ENCODE data around the gene OR5D14. TPM values are rescaled to one million over a fixed set of nuclear protein-coding genes. Genes with fewer than 3 reads are reported as not detected.

OR5D14 gene
- total RNA-seq, result not detected in 2 replicates

DNA sequence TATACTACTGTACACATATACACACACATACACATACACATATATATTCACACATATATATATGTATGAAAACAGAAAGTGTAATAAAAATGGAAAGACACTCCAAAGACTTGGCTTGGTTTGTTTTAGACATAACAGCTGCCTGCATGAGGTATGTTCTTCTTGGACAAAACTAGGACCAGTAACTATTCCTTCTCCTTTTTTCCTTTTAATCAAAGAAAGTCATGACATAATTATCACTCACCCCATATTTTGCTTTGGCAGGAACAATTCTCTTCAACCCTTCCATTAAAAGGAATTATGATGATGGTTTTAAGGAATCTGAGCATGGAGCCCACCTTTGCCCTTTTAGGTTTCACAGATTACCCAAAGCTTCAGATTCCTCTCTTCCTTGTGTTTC is at the start of gene OR5D14:
Gene OR5D14, plus strand, starts transcription at position 301 of the 400 bp plus-strand sequence. Its CDS starts 0 bp downstream, at position 301.

GRCh38 chr11:55773138-55773537 is 22.2 kb upstream of the OR5D14 start, which contains the start of gene OR5D13:
Gene OR5D13, plus strand, starts transcription at chr11:55773438. Its CDS starts 0 bp downstream, at chr11:55773438.

DNA sequence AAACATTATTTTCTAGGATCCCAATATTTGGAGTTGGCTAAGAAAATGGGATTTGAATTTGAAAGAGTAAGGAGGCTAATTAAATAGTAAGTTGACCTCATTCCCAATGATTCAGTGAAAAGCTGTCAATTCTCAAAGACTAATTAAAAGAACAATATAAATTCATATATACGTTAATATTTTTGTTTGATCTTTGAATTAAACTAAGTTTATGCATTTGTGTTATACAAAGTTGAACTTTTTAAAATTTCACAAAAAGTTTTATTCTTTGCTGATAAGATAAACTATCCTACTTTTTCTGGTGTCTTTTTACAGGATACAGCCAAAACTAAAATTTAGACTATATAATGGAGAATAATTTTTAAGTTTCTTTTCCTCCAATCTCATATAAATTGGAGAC is 15.7 kb downstream of the OR5D14 start, which contains the start of gene OR5L1:
Gene OR5L1, plus strand, starts transcription at position 301 of the 400 bp plus-strand sequence. CDS start 100 bp downstream, outside the sequence.

DNA sequence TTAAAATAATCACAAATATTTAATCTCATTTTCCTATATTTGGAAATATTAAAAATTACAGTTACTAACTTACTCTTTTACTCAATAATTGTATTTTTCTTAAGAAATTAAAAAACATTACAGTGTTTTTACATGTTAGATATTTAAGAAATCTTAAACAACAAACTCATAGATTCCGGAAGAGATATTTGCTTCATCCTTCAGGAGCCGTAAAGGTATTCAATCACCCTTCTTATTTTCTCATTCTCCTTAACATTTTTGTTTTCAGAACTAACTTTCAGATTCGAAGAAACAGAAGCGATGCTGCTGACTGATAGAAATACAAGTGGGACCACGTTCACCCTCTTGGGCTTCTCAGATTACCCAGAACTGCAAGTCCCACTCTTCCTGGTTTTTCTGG is 24.0 kb downstream of the OR5D14 start, which contains the start of gene OR5D18:
Gene OR5D18, plus strand, starts transcription at position 301 of the 400 bp plus-strand sequence. Its CDS starts 0 bp downstream, at position 301.

DNA sequence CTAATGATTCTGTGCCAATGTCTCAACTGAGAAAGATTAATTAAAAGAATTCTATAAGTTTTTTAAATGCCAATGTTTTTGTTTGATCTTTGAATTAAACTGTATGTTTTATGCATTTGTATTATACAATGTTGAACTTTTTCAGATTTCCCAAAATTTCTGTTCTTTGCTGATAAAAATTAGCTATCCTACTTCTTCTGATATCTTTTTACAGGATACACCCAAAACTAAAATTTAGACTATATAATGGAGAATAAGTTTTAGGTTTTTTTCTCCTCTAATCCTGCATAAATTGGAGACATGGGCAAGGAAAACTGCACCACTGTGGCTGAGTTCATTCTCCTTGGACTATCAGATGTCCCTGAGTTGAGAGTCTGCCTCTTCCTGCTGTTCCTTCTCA is 31.6 kb downstream of the OR5D14 start, which contains the start of gene OR5L2:
Gene OR5L2, plus strand, starts transcription at position 301 of the 400 bp plus-strand sequence. Its CDS starts 0 bp downstream, at position 301.

GRCh38 chr11:55838452-55838851 is 43.1 kb downstream of the OR5D14 start, which contains the start of gene OR5D16:
Gene OR5D16, plus strand, starts transcription at chr11:55838752. Its CDS starts 0 bp downstream, at chr11:55838752.

Other genes with a start within 250 kb of the OR5D14 start
- not detected in 2 replicates for gene OR4C15, start 241.1 kb upstream of the OR5D14 start, total RNA-seq
- gene OR4C16, start 223.4 kb upstream of the OR5D14 start, total RNA-seq, result not detected in 2 replicates
- not detected in 2 replicates for gene OR4C11, start 187.9 kb upstream of the OR5D14 start, total RNA-seq
- not detected in 2 replicates for gene OR4P4, start 160.4 kb upstream of the OR5D14 start, total RNA-seq
- not detected in 2 replicates for gene OR4S2, start 147.2 kb upstream of the OR5D14 start, total RNA-seq
- gene OR4C6, start 133.4 kb upstream of the OR5D14 start, total RNA-seq, result not detected in 2 replicates
- not detected in 2 replicates for gene OR5D13, start 22.1 kb upstream of the OR5D14 start, total RNA-seq
- gene OR5L1, start 15.8 kb downstream of the OR5D14 start, total RNA-seq, result not detected in 2 replicates
- gene OR5D18, start 24.1 kb downstream of the OR5D14 start, total RNA-seq, result not detected in 2 replicates
- gene OR5L2, start 31.7 kb downstream of the OR5D14 start, total RNA-seq, result not detected in 2 replicates
- not detected in 2 replicates for gene OR5D16, start 43.2 kb downstream of the OR5D14 start, total RNA-seq
- not detected in 2 replicates for gene TRIM51, start 87.7 kb downstream of the OR5D14 start, total RNA-seq
- gene OR5W2, start 119.0 kb downstream of the OR5D14 start, total RNA-seq, result not detected in 2 replicates
- gene OR5I1, start 140.8 kb downstream of the OR5D14 start, total RNA-seq, result not detected in 2 replicates
- not detected in 2 replicates for gene OR10AG1, start 174.4 kb downstream of the OR5D14 start, total RNA-seq
- not detected in 2 replicates for gene OR5F1, start 199.1 kb downstream of the OR5D14 start, total RNA-seq
- gene OR5AS1, start 232.1 kb downstream of the OR5D14 start, total RNA-seq, result not detected in 2 replicates

All from dermis lymphatic vessel endothelial cell (primary cell).